ENCODE results near the gene ZBTB6.

Gene ZBTB6

DNA sequence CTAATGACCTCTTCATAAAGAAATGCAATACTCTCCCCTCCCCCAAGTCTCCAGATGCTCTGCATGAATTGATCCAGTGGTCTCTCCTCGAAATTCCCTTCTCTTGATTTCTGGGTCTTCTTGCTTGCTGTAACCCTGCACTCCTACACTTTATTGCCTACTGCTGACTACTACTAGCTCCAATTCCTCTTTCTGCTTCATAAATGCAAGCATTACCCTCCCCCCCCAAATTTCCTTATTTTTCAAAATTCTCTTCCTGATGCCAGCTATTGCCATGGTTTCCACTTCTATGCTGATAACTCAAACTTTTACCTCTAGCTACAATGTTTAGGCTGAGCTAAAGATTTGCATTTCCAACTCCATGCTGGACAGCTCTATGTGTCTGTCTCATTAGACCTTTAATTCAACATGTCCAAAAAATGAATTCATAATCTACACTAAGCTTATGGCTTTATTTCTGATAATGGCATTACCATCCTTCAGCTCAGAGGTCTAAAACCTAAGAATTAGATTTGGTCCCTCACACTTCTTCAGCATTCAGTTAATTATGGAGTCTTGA lies 16.8 kb upstream of the ZBTB6 start:
- H3K9me3 ChIP-seq (ENCODE audit: insufficient read depth, low read depth, low read length), result no peaks in the 10 kb centered on the region
- peaks cover 59% of the 10 kb centered on the region for H3K79me2 ChIP-seq (ENCODE audit: insufficient read depth, low read length)
- H3K27me3 ChIP-seq (ENCODE audit: insufficient read depth, low read length, poor library complexity, severe bottlenecking), result no peaks in the 10 kb centered on the region
- peaks cover 41% of the 10 kb centered on the region for H3K4me1 ChIP-seq (ENCODE audit: insufficient read depth, low read length, poor library complexity, severe bottlenecking)
- H4K20me1 ChIP-seq (ENCODE audit: insufficient read depth, low read length, poor library complexity, severe bottlenecking), result no peaks in the 10 kb centered on the region
- no peak overlapping the region for H2AFZ ChIP-seq (ENCODE audit: low read length)
- no peaks in the 10 kb centered on the region for H3K36me3 ChIP-seq (ENCODE audit: insufficient read depth, low read length)
- no peak for TF ChIP-seq EZH2phosphoT487 (IDR thresholded peaks at IDR 0.05; ENCODE audit: borderline replicate concordance)
- TF ChIP-seq, protein P1, sequence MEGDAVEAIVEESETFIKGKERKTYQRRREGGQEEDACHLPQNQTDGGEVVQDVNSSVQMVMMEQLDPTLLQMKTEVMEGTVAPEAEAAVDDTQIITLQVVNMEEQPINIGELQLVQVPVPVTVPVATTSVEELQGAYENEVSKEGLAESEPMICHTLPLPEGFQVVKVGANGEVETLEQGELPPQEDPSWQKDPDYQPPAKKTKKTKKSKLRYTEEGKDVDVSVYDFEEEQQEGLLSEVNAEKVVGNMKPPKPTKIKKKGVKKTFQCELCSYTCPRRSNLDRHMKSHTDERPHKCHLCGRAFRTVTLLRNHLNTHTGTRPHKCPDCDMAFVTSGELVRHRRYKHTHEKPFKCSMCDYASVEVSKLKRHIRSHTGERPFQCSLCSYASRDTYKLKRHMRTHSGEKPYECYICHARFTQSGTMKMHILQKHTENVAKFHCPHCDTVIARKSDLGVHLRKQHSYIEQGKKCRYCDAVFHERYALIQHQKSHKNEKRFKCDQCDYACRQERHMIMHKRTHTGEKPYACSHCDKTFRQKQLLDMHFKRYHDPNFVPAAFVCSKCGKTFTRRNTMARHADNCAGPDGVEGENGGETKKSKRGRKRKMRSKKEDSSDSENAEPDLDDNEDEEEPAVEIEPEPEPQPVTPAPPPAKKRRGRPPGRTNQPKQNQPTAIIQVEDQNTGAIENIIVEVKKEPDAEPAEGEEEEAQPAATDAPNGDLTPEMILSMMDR (conservative IDR thresholded peaks at IDR 0.05; ENCODE audit: low read length), result no peak
- H3K4me3 ChIP-seq (ENCODE audit: low read length, poor library complexity, severe bottlenecking), result peak overlapping the region; percentile 84
- no peaks in the 10 kb centered on the region for H3F3A ChIP-seq (ENCODE audit: low read depth)
- H3K4me2 ChIP-seq (ENCODE audit: low read depth, low read length, poor library complexity, severe bottlenecking), result peak overlapping the region; percentile 88
- peak overlapping the region; percentile 86 for H3K9ac ChIP-seq (ENCODE audit: low read depth, low read length, poor library complexity, severe bottlenecking)
- no peaks in the 10 kb centered on the region for H3K9me2 ChIP-seq (replicated peaks; ENCODE audit: low read depth, low read length)

DNA sequence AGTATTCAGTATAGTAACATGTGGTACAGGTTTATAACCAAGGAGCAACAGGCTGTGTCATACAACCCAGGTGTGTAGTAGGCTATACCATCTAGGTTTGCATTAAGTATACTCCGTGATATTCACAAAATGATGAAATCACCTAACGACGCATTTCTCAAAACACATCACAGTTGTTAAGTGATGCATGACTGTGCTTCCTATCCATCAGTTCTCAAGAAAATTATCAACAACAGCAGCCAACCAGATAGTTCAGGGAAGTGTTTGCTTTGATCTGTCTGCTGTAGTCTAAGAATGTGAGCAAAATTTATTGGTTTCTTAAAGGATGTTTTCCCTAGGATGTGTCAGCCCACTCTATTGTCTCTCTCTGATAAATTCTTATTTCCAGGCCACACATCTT lies 10.8 kb upstream of the ZBTB6 start:
- H3K36me3 ChIP-seq (ENCODE audit: insufficient read depth, low read length), result peaks cover 3% of the 10 kb centered on the region; the same call in 1 of the 2 replicates
- H2AFZ ChIP-seq (ENCODE audit: low read length), result no peak overlapping the region
- H3K4me2 ChIP-seq (ENCODE audit: low read depth, low read length, poor library complexity, severe bottlenecking), result no peak overlapping the region
- peaks cover 18% of the 10 kb centered on the region for H3K79me2 ChIP-seq (ENCODE audit: insufficient read depth, low read length)
- no peaks in the 10 kb centered on the region for H3K9me3 ChIP-seq (ENCODE audit: insufficient read depth, low read depth, low read length)
- peaks cover 7% of the 10 kb centered on the region for H3K4me1 ChIP-seq (ENCODE audit: insufficient read depth, low read length, poor library complexity, severe bottlenecking)
- no peak for TF ChIP-seq EZH2phosphoT487 (IDR thresholded peaks at IDR 0.05; ENCODE audit: borderline replicate concordance)
- TF ChIP-seq, protein P1 (conservative IDR thresholded peaks at IDR 0.05; ENCODE audit: low read length), result no peak
- no peaks in the 10 kb centered on the region for H3F3A ChIP-seq (ENCODE audit: low read depth)
- H3K9ac ChIP-seq (ENCODE audit: low read depth, low read length, poor library complexity, severe bottlenecking), result no peak overlapping the region
- H4K20me1 ChIP-seq (ENCODE audit: insufficient read depth, low read length, poor library complexity, severe bottlenecking), result no peaks in the 10 kb centered on the region
- no peaks in the 10 kb centered on the region for H3K27me3 ChIP-seq (ENCODE audit: insufficient read depth, low read length, poor library complexity, severe bottlenecking)
- H3K9me2 ChIP-seq (replicated peaks; ENCODE audit: low read depth, low read length), result no peaks in the 10 kb centered on the region
- no peak overlapping the region for H3K4me3 ChIP-seq (ENCODE audit: low read length, poor library complexity, severe bottlenecking)

DNA sequence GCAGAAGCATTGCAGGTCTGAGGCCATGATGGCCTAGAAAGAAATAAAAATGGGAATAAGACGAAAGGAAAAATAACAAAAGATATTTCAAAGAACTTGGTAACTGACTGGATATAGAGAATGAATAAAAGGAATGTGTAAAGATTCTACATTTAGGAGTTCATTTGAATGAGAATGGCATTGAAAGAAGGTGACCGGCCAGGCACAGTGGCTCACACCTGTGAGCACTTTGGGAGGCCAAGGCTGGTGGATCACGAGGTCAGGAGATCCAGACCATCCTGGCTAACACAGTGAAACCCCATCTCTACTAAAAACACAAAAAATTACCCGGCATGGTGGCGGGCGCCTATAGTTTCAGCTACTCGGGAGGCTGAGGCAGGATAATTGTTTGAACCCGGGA lies 9.6 kb upstream of the ZBTB6 start:
- H3K27me3 ChIP-seq (ENCODE audit: insufficient read depth, low read length, poor library complexity, severe bottlenecking), result no peaks in the 10 kb centered on the region
- H3K9ac ChIP-seq (ENCODE audit: low read depth, low read length, poor library complexity, severe bottlenecking), result no peak overlapping the region
- no peak overlapping the region for H2AFZ ChIP-seq (ENCODE audit: low read length)
- H3F3A ChIP-seq (ENCODE audit: low read depth), result no peaks in the 10 kb centered on the region
- no peaks in the 10 kb centered on the region for H3K9me3 ChIP-seq (ENCODE audit: insufficient read depth, low read depth, low read length)
- H3K4me2 ChIP-seq (ENCODE audit: low read depth, low read length, poor library complexity, severe bottlenecking), result no peak overlapping the region
- H4K20me1 ChIP-seq (ENCODE audit: insufficient read depth, low read length, poor library complexity, severe bottlenecking), result no peaks in the 10 kb centered on the region
- H3K4me3 ChIP-seq (ENCODE audit: low read length, poor library complexity, severe bottlenecking), result no peak overlapping the region
- H3K36me3 ChIP-seq (ENCODE audit: insufficient read depth, low read length), result peaks cover 3% of the 10 kb centered on the region; the same call in 1 of the 2 replicates
- peaks cover 11% of the 10 kb centered on the region; the same call in 1 of the 2 replicates for H3K79me2 ChIP-seq (ENCODE audit: insufficient read depth, low read length)
- no peaks in the 10 kb centered on the region for H3K9me2 ChIP-seq (replicated peaks; ENCODE audit: low read depth, low read length)
- TF ChIP-seq, protein P1 (conservative IDR thresholded peaks at IDR 0.05; ENCODE audit: low read length), result no peak
- TF ChIP-seq EZH2phosphoT487 (IDR thresholded peaks at IDR 0.05; ENCODE audit: borderline replicate concordance), result no peak
- H3K4me1 ChIP-seq (ENCODE audit: insufficient read depth, low read length, poor library complexity, severe bottlenecking), result no peaks in the 10 kb centered on the region
